ENCODE measurements around the gene APEH.

DNA sequence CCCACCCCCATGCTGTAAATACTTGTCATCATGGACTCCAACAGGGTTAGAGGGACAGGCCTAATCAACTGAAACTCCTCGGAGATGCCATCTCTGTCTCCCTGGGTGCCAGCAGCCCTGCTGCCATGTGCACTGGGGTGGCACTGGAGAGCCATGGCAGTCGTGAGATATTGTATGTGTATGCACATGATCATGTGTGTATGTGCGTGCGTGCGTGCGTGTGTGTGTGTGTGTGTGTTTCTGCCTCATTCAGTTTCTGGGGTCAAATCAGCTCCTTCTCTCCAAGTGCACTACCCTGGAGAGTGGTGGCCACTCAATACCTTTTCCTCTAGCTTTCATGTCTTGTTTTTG lies 3.2 kb upstream of the APEH start:
- TF ChIP-seq, protein P1, sequence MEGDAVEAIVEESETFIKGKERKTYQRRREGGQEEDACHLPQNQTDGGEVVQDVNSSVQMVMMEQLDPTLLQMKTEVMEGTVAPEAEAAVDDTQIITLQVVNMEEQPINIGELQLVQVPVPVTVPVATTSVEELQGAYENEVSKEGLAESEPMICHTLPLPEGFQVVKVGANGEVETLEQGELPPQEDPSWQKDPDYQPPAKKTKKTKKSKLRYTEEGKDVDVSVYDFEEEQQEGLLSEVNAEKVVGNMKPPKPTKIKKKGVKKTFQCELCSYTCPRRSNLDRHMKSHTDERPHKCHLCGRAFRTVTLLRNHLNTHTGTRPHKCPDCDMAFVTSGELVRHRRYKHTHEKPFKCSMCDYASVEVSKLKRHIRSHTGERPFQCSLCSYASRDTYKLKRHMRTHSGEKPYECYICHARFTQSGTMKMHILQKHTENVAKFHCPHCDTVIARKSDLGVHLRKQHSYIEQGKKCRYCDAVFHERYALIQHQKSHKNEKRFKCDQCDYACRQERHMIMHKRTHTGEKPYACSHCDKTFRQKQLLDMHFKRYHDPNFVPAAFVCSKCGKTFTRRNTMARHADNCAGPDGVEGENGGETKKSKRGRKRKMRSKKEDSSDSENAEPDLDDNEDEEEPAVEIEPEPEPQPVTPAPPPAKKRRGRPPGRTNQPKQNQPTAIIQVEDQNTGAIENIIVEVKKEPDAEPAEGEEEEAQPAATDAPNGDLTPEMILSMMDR (IDR thresholded peaks at IDR 0.05): no peak
- TF ChIP-seq POLR2A (IDR thresholded peaks at IDR 0.05): no peak
